C4-2B (cell line): ENCODE data around the gene ATP5F1D.

Source experiments
- H3K27ac ChIP-seq: fragments of 450-650 bp; 2 replicates; pipeline ENCODE4 v1.5.1; 2017
- ZFX ChIP-seq: fragments of 450-650 bp; IDR thresholded peaks from 2 replicates; pipeline ENCODE4 v1.6.1; 2017
- TF ChIP-seq, protein P1 (sequence below): fragments of 450-650 bp; conservative IDR thresholded peaks from 2 replicates; pipeline ENCODE4 v1.5.1; 2017; ENCODE audit warnings: mild to moderate bottlenecking

Gene ATP5F1D

DNA sequence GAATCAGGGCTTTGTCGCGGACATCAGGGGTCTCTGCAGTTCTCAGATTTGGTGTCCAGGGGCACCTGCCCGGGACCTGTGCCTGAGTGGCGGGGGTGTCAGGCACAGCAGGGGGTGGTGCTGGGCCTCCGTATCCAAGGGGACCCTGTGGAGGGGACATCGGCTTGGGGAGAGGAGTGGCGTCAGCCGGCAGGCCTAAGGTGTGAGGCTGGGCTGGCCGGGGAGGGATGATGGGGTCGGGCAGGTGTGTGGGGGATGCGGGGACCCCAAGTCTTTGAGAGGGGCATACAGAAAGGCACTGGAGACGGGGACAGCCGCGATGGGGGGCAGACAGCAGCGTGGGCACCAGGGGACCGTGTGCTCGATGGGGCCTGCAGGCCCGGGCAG, 46.7 kb downstream of the ATP5F1D start:
- H3K27ac ChIP-seq = no peak overlapping the region
- TF ChIP-seq ZFX = no peak
- TF ChIP-seq, protein P1, sequence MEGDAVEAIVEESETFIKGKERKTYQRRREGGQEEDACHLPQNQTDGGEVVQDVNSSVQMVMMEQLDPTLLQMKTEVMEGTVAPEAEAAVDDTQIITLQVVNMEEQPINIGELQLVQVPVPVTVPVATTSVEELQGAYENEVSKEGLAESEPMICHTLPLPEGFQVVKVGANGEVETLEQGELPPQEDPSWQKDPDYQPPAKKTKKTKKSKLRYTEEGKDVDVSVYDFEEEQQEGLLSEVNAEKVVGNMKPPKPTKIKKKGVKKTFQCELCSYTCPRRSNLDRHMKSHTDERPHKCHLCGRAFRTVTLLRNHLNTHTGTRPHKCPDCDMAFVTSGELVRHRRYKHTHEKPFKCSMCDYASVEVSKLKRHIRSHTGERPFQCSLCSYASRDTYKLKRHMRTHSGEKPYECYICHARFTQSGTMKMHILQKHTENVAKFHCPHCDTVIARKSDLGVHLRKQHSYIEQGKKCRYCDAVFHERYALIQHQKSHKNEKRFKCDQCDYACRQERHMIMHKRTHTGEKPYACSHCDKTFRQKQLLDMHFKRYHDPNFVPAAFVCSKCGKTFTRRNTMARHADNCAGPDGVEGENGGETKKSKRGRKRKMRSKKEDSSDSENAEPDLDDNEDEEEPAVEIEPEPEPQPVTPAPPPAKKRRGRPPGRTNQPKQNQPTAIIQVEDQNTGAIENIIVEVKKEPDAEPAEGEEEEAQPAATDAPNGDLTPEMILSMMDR = no peak

DNA sequence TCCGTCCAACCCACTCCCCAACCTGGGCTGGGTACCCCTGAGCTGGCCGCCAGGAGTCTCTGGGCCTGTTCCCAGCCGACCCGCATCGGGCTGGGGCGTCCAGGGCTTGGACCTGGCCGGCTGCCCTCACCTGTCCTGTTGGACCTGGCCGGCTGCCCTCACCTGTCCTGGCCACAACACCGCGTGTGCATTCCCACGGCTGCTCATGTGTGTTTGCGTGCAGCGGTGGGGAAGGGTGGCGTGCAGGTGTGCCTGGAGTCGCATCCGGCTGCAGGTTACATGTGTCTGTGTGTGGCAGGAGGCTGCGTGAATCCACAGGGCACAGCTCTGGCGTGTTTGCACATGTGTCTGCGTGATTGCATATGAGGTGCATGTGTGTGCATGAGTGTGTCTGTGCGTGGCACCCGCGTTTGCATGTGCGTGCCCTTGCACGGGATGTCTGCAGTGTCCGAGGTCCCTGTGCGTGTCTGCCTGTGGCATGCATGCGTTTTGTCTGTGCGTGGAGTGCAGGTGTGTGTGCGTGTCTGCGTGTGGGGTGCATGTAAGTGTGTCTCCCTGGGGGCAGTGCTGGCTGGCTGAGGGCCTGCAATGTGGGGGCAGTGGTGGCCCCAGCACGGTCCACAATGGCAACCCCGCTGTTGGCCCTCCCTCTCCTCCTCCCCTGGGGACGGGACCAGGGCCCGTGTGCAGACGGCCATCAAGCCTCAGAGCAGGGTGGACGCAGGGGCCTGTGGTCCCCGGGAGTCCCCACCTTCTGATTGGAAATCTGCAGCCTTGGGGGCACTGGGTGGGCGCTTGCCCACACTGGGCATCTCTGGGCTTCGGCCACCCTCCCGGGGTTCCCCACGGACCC, 47.5 kb downstream of the ATP5F1D start:
- no peak overlapping the region for H3K27ac ChIP-seq
- TF ChIP-seq, protein P1 = no peak

DNA sequence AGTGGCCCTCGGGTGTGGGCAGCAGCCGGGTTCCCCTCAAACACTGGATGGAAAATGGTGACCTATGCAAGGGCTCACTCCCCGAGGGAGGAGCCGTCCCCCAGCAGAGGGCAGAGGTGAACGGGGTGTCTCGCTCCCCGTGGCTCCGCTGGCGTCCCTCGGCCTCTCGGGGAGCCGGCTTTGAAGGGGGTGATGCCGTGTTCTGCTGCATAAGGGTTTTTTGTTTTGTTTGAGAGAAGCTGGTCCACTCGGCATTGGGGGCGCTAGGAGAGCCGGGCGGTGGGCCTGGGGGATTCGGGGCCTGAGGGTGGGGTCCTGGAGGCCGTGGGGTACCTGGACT, 48.1 kb downstream of the ATP5F1D start:
- no peak for TF ChIP-seq ZFX
- TF ChIP-seq, protein P1 = no peak
- no peak overlapping the region for H3K27ac ChIP-seq

DNA sequence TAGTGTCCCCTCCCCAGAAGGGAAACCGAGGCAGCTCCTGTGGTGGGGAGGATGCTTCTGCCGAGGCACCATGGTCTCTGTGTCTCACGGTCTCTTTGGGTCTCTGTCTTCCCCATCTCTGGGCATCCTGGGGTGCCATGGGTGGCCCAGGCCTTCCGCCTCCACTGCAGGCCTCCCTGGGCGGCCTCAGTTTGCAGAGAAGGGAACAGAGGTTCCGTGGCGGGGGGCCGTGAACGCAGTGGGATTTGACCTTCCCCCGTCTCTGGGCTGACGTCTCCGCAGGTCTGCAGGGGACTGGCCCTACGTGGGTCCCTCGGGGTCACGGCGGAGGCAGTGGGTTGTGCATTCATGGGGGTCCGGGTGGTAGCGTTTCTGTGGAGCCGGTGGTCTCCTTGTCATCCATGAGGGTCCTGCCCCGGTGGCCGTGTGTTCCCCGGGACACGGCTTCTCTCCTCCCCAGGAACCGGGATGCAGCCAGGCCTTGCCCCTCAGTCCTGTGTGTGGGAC, 48.7 kb downstream of the ATP5F1D start:
- no peak overlapping the region for H3K27ac ChIP-seq
- TF ChIP-seq, protein P1 = no peak
- no peak for TF ChIP-seq ZFX

DNA sequence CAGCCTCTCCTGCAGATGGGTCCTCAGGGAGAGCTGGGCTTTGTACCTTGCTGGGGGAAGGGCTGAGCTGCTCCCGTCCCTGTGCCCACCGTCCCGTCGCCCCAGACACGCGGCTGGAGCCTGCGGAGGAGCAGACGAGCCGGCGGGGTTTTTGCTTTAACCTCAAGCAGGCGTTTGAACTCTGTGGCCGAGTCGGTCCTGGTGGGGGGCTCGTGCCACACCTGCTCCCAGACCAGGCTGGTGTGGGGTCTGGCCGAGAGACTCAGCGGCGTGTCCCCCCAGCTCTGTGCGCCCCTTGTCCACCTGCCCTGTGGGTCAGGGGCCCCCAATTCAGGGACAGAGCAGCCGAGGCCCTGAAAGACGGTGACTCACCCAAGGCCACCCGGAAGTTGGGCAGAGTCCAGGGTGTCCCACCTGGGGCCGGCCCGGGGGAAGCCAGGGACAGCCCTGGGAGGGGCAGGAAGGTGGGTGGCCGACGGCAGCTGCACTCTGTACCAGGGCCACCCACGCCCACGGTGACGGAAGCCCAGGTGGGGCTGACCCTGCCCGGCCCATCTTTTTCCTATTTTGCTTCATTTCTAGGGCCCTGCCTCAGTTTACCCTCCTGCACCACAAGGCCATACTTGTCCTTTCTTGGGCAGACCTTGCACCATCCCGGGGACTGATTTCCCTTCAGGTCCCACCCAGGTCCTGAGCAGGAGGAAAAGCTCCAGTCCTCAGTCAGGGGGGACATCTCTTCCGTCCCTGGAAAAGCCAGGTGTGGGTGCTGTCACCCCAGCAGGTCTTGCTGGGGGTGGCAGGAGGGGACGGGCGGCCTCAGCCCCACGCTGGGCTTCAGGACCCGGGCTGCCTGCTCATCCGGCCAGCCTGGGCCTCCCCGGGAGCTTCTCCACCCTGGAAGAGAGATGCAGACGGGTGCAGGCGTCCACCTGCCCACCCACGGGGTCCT, 49.4 kb downstream of the ATP5F1D start:
- TF ChIP-seq ZFX = no peak
- TF ChIP-seq, protein P1 = no peak
- no peak overlapping the region for H3K27ac ChIP-seq

DNA sequence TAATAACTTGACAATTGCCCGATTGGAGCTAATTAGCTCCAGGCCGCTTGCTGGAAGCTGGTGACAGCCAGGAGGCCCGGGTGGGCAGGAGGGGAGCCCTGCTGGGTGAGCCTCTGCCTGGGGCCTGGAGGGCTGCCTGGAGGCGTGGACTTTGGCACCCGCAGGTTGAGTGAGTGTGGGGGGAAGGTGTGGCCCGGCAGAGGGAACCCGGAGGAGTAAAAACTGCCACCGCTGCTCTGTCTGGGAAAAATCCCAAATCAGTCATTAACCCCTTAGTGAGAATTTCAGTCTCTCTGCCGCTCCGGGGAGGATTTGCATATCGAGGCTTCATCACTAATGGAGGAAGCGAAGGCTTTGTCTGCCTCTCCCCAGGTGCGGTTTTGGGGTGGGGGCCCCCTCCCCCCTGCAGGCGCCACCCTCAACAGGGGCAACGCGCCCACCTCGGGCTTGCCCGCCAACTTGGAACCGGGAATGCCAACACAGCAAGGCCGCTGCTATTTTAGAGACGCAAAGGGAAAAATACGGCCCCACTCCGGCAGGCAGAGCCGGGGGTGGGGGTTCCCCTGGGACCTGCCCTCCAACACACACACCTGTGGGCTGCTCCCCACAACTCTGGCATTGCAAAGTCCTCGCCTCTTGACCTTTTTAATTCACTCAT, 50.3 kb downstream of the ATP5F1D start:
- H3K27ac ChIP-seq = no peak overlapping the region
- TF ChIP-seq, protein P1 = no peak
- TF ChIP-seq ZFX = no peak
